HG03432 (cell line): Measurements from ENCODE around the gene ETF1.
A peak's percentile ranks its signal among the peaks of the same experiment; 100 is the strongest.

Source experiments
- ATAC-seq: cut with Tn5 transposase; IDR thresholded peaks from one replicate; pipeline ENCODE4 v1.9.1; 2021; ENCODE audit warnings: mild to moderate bottlenecking, moderate library complexity; ENCODE audit not compliant: unreplicated experiment

ETF1 gene

DNA sequence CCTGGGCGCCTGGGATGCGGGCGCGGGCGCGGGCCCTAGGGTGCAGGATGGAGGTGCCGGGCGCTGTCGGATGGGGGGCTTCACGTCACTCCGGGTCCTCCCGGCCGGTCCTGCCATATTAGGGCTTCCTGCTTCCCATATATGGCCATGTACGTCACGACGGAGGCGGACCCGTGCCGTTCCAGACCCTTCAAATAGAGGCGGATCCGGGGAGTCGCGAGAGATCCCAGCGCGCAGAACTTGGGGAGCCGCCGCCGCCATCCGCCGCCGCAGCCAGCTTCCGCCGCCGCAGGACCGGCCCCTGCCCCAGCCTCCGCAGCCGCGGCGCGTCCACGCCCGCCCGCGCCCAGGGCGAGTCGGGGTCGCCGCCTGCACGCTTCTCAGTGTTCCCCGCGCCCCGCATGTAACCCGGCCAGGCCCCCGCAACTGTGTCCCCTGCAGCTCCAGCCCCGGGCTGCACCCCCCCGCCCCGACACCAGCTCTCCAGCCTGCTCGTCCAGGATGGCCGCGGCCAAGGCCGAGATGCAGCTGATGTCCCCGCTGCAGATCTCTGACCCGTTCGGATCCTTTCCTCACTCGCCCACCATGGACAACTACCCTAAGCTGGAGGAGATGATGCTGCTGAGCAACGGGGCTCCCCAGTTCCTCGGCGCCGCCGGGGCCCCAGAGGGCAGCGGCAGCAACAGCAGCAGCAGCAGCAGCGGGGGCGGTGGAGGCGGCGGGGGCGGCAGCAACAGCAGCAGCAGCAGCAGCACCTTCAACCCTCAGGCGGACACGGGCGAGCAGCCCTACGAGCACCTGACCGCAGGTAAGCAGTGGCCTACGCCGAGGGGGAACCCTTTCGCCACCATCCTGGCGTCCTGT, 77.5 kb downstream of the ETF1 start, which contains the start of gene EGR1:
Gene EGR1, plus strand, starts transcription at position 219 of the 864 bp plus-strand sequence. Its CDS starts 283 bp downstream, at position 502.
- peak; percentile 63 for ATAC-seq

DNA sequence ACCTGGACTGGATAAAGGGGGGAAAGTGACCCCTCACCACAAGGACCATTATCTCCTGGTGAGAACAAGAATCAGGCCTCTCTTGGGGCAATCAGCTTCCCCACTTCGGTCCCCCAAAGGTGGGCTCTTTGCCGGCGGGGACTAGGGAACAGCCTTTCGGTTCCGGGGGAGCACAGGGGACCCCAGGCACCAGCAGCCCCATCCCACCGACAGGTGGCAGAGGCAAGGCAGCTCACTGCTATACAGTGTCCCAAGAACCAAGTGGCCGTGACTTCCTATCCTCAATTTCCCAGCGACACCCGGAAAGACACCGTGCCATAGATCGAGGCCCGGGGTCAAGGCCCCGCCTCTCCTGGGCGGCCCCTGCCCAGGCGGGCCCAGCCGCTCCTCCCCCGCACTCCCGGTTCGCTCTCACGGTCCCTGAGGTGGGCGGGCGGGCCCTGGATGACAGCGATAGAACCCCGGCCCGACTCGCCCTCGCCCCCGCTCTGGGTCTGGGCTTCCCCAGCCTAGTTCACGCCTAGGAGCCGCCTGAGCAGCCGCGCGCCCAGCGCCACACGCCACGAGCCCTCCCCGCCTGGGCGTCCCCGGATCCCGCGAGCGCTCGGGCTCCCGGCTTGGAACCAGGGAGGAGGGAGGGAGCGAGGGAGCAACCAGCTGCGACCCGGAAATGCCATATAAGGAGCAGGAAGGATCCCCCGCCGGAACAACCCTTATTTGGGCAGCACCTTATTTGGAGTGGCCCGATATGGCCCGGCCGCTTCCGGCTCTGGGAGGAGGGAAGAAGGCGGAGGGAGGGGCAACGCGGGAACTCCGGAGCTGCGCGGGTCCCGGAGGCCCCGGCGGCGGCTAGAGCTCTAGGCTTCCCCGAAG, 78.4 kb downstream of the ETF1 start:
- ATAC-seq, result peak; percentile 77

DNA sequence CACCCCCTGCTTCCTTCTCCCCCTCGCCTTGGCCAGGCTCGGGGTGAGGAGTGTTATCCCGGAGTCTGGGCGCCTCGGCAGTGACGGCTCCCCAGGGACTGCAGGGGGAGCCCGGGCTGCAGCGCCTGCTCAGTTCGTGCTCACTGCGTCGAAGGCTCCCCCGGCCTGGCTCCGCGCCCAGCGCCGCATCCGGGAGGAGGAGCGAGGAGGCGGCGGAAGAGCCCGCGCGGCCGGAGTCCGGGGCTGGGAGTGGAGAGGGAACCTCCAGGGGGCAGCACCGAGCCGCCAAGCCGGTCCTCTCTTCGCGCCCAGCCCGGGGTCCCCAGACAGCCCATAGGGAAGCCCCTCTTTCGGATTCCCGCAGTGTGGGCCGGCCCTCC, 79.0 kb downstream of the ETF1 start:
- ATAC-seq, result peak; percentile 56

DNA sequence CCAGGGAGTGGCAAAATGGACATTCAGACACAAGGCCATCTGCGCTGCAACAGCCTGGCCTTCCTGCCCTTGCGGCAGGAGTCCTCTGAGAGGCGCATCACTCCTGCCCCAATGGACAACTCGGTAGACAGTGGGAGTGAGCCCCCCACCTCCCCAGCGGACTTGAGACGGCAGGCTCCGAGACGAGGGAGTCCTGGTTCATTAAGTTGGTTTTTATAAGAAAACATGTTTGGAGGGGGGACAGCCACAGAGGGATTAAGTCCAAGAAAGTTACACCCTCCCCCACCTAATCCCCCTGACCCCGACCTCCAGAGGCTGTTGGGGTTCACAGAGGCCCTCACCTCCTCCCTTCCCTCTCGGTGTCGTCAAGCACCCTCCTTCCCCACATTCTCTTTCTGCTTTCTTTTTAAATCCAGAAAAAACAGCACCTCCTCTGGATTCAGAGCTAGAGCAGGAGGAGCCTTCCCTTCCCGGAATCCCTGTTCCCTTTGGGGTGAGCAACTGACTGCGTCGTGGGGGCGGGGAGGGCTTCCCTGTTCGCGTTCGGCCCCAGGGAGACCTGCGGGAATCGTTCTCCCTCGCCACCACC, 79.5 kb downstream of the ETF1 start:
- no peak for ATAC-seq

- ATAC-seq, result no peak
Measured at GRCh38 chr5:138461343-138462125, 81.5 kb downstream of the ETF1 start.

DNA sequence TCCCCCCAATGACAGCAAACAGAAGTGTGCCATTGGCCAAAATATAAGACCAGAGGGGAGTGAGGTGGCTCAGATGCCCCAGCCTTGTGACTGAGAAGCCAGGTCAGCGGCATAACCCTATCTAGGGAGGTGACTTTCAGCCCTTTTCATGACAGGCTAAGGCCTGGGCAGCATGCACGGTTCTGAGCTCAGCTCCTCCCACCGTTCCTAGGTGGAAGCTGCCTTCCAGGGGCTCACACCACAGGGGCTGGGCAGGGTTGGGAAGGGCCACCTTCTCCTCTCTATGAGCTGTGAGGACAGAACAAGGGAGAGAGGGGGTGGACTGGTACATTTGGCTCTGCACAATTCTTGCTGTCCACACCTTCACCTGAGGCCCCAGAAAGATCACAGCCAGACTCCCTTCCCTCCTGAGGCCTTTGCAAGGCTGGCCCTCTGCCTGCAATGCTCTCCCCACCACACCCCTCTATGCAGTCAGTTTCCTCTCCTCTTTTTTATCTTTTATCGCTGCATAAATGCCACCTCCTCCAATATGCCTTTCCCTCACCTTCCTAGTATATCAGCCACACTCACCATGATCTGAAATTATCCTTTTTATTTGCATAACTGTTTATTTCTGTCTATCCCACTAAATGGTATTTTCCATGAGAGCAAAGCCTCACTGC, 82.9 kb downstream of the ETF1 start:
- ATAC-seq, result no peak

GRCh38 chr5:138459311-138459933, 83.6 kb downstream of the ETF1 start:
- no peak for ATAC-seq

DNA sequence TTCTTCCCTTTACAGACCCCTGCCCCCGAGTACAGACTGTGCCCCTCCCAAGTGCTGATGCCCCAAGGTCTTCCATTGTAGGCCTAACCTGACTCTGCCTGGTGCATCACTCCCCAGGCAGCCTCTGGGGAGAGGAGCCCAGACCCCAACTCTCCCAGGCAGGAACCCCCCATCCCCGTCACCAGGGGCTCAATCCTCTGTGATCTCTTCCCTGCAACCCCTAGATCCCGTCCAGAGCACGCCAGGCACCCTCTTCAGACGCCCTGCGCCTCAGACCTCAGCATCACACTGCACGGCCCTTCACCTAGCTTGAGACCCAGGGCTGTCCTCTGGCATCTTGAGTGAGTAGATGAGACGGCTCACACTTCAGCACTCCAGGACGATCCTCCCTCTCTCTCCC, 84.2 kb downstream of the ETF1 start:
- ATAC-seq, result no peak

- no peak for ATAC-seq
Measured at GRCh38 chr5:138458384-138458783, 84.7 kb downstream of the ETF1 start.

DNA sequence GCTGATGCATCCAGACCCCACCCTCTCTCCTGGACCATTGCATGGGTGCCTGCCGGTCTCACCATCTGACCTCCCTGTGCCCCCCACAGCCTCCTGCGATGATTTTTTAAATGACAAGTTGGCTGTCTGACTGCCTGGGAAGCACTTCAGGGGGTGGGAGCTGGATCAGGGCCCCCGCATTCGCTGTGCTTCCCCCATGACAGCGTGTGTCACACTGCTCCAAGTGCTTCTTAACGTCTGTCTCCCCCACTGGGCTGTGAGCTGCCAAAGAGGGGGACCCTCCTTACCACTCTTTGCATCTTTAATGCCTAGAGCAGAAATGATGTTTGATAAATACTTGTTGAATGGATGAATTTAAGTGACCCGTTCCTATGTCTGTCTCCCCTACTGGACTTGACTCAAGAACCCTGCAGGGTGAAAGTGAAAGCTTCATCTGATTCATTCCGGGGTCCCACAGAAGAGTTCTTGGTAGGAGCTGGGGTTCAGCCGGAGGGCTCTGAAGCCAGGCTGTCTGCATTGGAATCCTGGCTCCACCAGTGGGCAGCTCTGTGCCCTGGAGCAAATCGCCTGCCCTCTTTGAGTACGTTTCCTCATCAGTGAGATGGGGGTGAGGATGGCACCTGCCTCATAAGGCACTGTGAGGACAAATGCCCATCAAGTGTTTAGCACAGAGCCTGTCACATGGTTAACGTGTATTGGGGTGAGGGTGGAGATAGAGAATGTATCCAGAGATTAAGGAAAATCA, 85.3 kb downstream of the ETF1 start:
- ATAC-seq, result no peak
